Stimulated activated CD8-positive, alpha-beta memory T cell treated with anti-CD3 and anti-CD28 coated beads, Interleukin-7, amount 100 ng/mL, for 24 hours (primary cell): ENCODE results near the gene MACO1.

Experiments
- DNase-seq: peaks from one replicate; pipeline ENCODE4 v3.0.0-alpha.2; 2020; ENCODE audit warnings: low read depth

Gene MACO1

GRCh38 chr1:25524568-25525360 lies 94.1 kb downstream of the MACO1 start:
- DNase-seq: no peak

- DNase-seq: no peak
Observed at GRCh38 chr1:25525361-25525688, 94.6 kb downstream of the MACO1 start.

GRCh38 chr1:25526753-25527152 lies 96.1 kb downstream of the MACO1 start:
- no peak for DNase-seq

GRCh38 chr1:25527226-25527846 lies 96.6 kb downstream of the MACO1 start:
- no peak for DNase-seq

- DNase-seq: no peak
Observed at GRCh38 chr1:25527946-25528595, 97.4 kb downstream of the MACO1 start.

- DNase-seq: no peak
Observed at GRCh38 chr1:25528881-25529517, 98.3 kb downstream of the MACO1 start.

- no peak for DNase-seq
Observed at GRCh38 chr1:25529518-25530185, 99.0 kb downstream of the MACO1 start.

- no peak for DNase-seq
Observed at GRCh38 chr1:25530186-25531081, 99.7 kb downstream of the MACO1 start.

- no peak for DNase-seq
Observed at GRCh38 chr1:25531082-25531461, 100.4 kb downstream of the MACO1 start.

- DNase-seq: no peak
Observed at GRCh38 chr1:25532970-25533369, 102.3 kb downstream of the MACO1 start.

GRCh38 chr1:25533775-25534409 lies 103.2 kb downstream of the MACO1 start:
- no peak for DNase-seq

- no peak for DNase-seq
Observed at GRCh38 chr1:25534410-25534788, 103.7 kb downstream of the MACO1 start.

- no peak for DNase-seq
Observed at GRCh38 chr1:25536124-25536523, 105.4 kb downstream of the MACO1 start.

GRCh38 chr1:25537153-25537831 lies 106.6 kb downstream of the MACO1 start:
- DNase-seq: no peak

GRCh38 chr1:25538191-25538767 lies 107.6 kb downstream of the MACO1 start:
- no peak for DNase-seq

- no peak for DNase-seq
Observed at GRCh38 chr1:25540750-25541342, 110.1 kb downstream of the MACO1 start.

GRCh38 chr1:25541425-25541824 lies 110.7 kb downstream of the MACO1 start:
- DNase-seq: no peak

GRCh38 chr1:25541889-25542658 lies 111.4 kb downstream of the MACO1 start:
- DNase-seq: no peak

GRCh38 chr1:25543005-25543424 lies 112.3 kb downstream of the MACO1 start:
- DNase-seq: no peak
